ENCODE measurements around the gene PLXDC1.

Gene PLXDC1

GRCh38 chr17:39191750-39192510 lies 40.5 kb upstream of the PLXDC1 start:
- no peak for TF ChIP-seq REST (IDR thresholded peaks at IDR 0.05; ENCODE audit: insufficient read depth in 1 of 2, low read depth in 2 of 2, low read length in 2 of 2)
- no peak for TF ChIP-seq POLR2AphosphoS5 (IDR thresholded peaks at IDR 0.05; ENCODE audit: low read depth, low read length)
- TF ChIP-seq FOXP2 (optimal IDR thresholded peaks at IDR 0.05; ENCODE audit: borderline replicate concordance, extremely low read depth, extremely low read length, insufficient read depth), result no peak
- no peak for TF ChIP-seq TAF1 (IDR thresholded peaks at IDR 0.05; ENCODE audit: borderline replicate concordance, insufficient read depth, low read length)
- no peak for TF ChIP-seq SIN3A (IDR thresholded peaks at IDR 0.05; ENCODE audit: borderline replicate concordance, insufficient read depth, low read length)

- TF ChIP-seq TAF1 (IDR thresholded peaks at IDR 0.05; ENCODE audit: borderline replicate concordance, insufficient read depth, low read length) (no peak), REST (IDR thresholded peaks at IDR 0.05; ENCODE audit: insufficient read depth in 1 of 2, low read depth in 2 of 2, low read length in 2 of 2) (no peak), POLR2AphosphoS5 (IDR thresholded peaks at IDR 0.05; ENCODE audit: low read depth, low read length) (no peak), FOXP2 (optimal IDR thresholded peaks at IDR 0.05; ENCODE audit: borderline replicate concordance, extremely low read depth, extremely low read length, insufficient read depth) (no peak)
Observed at GRCh38 chr17:39187152-39187830, 35.9 kb upstream of the PLXDC1 start.

GRCh38 chr17:39186481-39187002 lies 35.1 kb upstream of the PLXDC1 start:
- TF ChIP-seq POLR2AphosphoS5 (IDR thresholded peaks at IDR 0.05; ENCODE audit: low read depth, low read length) (no peak), SIN3A (IDR thresholded peaks at IDR 0.05; ENCODE audit: borderline replicate concordance, insufficient read depth, low read length) (no peak), TAF1 (IDR thresholded peaks at IDR 0.05; ENCODE audit: borderline replicate concordance, insufficient read depth, low read length) (no peak), FOXP2 (optimal IDR thresholded peaks at IDR 0.05; ENCODE audit: borderline replicate concordance, extremely low read depth, extremely low read length, insufficient read depth) (no peak), REST (IDR thresholded peaks at IDR 0.05; ENCODE audit: insufficient read depth in 1 of 2, low read depth in 2 of 2, low read length in 2 of 2) (no peak)

GRCh38 chr17:39183720-39184119 lies 32.3 kb upstream of the PLXDC1 start:
- TF ChIP-seq POLR2AphosphoS5 (IDR thresholded peaks at IDR 0.05; ENCODE audit: low read depth, low read length) (no peak), TAF1 (IDR thresholded peaks at IDR 0.05; ENCODE audit: borderline replicate concordance, insufficient read depth, low read length) (no peak), REST (IDR thresholded peaks at IDR 0.05; ENCODE audit: insufficient read depth in 1 of 2, low read depth in 2 of 2, low read length in 2 of 2) (no peak), FOXP2 (optimal IDR thresholded peaks at IDR 0.05; ENCODE audit: borderline replicate concordance, extremely low read depth, extremely low read length, insufficient read depth) (no peak), SIN3A (IDR thresholded peaks at IDR 0.05; ENCODE audit: borderline replicate concordance, insufficient read depth, low read length) (no peak)
